ENCODE results near the gene BSDC1.
"Not testable (repeated sequence)": the region's sequence is repeated elsewhere in the genome, so short reads cannot be mapped to it uniquely, and the experiment has no call there.

The BSDC1 gene

GRCh38 chr1:32394141-32394889 is at the start of gene BSDC1:
BSDC1 (minus strand) TSS chr1:32394441; CDS start chr1:32394414, 27 bp downstream.
- DNase-seq (ENCODE audit: low spot score), result peak; percentile 99

- not testable (repeated sequence) for DNase-seq (ENCODE audit: low spot score)
Measured at GRCh38 chr1:32441467-32441866, 47.2 kb upstream of the BSDC1 start.

- DNase-seq (ENCODE audit: low spot score), result not testable (repeated sequence)
Measured at GRCh38 chr1:32438777-32439176, 44.5 kb upstream of the BSDC1 start.

- no peak for DNase-seq (ENCODE audit: low spot score)
Measured at GRCh38 chr1:32438136-32438535, 43.9 kb upstream of the BSDC1 start.

GRCh38 chr1:32431736-32432400 is 37.6 kb upstream of the BSDC1 start:
- DNase-seq (ENCODE audit: low spot score), result no peak

- DNase-seq (ENCODE audit: low spot score), result no peak
Measured at GRCh38 chr1:32427264-32427963, 33.2 kb upstream of the BSDC1 start.

GRCh38 chr1:32426489-32427255 is 32.4 kb upstream of the BSDC1 start:
- no peak for DNase-seq (ENCODE audit: low spot score)

GRCh38 chr1:32421775-32422174 is 27.5 kb upstream of the BSDC1 start:
- no peak for DNase-seq (ENCODE audit: low spot score)

- no peak for DNase-seq (ENCODE audit: low spot score)
Measured at GRCh38 chr1:32414186-32414886, 20.1 kb upstream of the BSDC1 start.

GRCh38 chr1:32413507-32414185 is 19.4 kb upstream of the BSDC1 start:
- peak; percentile 42 for DNase-seq (ENCODE audit: low spot score)

GRCh38 chr1:32411261-32411660 is 17.0 kb upstream of the BSDC1 start:
- DNase-seq (ENCODE audit: low spot score), result no peak

GRCh38 chr1:32406629-32407111 is 12.4 kb upstream of the BSDC1 start:
- DNase-seq (ENCODE audit: low spot score), result no peak

GRCh38 chr1:32405672-32406467 is 11.6 kb upstream of the BSDC1 start:
- no peak for DNase-seq (ENCODE audit: low spot score)

- no peak for DNase-seq (ENCODE audit: low spot score)
Measured at GRCh38 chr1:32404946-32405345, 10.7 kb upstream of the BSDC1 start.

GRCh38 chr1:32400876-32401631 is 6.8 kb upstream of the BSDC1 start:
- DNase-seq (ENCODE audit: low spot score), result peak; percentile 79

- no peak for DNase-seq (ENCODE audit: low spot score)
Measured at GRCh38 chr1:32399843-32400242, 5.6 kb upstream of the BSDC1 start.

GRCh38 chr1:32398401-32398800 is 4.2 kb upstream of the BSDC1 start:
- no peak for DNase-seq (ENCODE audit: low spot score)

- not testable (repeated sequence) for DNase-seq (ENCODE audit: low spot score)
Measured at GRCh38 chr1:32396524-32396923, 2.3 kb upstream of the BSDC1 start.

- no peak for DNase-seq (ENCODE audit: low spot score)
Measured at GRCh38 chr1:32394890-32395432, 720 bp upstream of the BSDC1 start.

All from putamen (tissue), 1 donor.